HG02973 (cell line): Measurements from ENCODE around the gene SKI.
"Not testable (repeated sequence)": the region's sequence is repeated elsewhere in the genome, so short reads cannot be mapped to it uniquely, and the experiment has no call there.

Source experiments
- ATAC-seq: cut with Tn5 transposase; IDR thresholded peaks from one replicate; pipeline ENCODE4 v1.9.1; 2021; ENCODE audit warnings: moderate library complexity; ENCODE audit not compliant: unreplicated experiment

SKI gene

DNA sequence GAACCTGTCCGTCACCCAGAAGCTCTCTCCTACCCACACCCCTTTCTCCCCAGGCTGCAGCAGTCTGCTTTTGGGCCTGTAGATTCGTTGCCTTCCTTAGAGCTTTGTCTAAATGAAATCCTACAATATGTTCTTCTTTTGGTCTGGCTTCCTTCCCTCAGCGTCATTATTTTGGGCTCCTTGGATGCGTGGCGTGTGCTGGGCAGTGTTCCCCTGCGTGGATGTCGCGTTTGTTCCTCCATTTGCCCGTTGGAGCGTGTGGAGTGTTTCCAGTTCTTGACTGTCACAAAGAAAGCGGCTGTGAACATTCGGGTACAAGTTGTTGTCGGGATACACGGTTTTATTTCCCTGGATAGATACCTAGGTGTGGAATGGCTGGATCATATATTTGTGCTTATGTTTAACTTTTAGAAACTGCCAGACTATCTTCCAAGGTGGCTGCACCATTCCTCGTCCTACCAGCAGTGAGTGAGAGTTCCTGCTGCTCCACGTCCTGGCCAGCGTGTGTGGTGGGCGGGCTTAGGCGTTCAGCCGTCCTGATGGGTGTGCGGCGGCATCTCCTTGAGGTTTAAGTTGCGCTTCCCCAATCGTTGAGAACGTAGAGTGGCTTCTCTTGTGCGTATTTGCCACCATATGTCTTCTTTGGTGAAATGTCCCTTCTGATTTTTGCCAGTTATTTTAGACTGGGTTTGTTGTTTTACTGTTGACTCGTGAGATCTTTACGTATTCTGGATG, 31.7 kb downstream of the SKI start:
- no peak for ATAC-seq

DNA sequence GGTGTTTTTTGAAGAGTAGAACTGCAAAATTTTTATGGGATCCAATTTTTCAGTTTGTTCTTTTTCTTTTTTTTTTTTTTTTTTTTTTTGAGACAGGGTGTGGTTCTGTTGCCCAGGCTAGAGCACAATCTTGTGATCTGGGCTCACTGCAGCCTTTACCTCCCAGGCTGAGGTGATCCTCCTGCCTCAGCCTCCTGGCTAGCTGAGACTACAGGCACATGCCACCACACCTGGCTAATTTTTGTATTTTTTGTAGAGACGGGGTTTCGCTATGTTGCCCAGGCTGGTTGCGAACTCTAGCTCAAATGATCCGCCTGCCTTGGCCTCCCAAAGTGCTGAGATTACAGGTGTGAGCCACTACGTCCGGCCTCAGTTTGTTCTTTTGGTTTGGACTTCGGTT, 32.4 kb downstream of the SKI start:
- not testable (repeated sequence) for ATAC-seq

DNA sequence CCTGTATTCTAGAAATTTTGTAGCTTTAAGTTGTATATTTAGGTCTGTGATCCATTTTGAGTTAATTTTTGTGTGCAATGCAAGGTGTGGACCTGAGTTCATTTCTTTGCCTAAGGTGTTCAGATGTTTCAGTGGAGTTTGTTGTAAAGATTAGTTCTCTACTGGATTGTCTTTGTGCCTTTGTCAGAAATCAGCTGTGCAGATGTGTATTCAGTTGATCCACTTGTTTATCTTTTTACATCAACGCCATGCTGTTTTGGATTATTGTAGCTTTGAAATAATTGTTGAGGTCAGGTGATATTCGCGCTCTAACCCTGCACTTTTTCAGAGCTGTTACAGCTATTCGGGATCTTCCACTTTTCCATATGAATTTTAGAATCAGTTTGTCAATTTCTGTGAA, 32.8 kb downstream of the SKI start:
- ATAC-seq: no peak

DNA sequence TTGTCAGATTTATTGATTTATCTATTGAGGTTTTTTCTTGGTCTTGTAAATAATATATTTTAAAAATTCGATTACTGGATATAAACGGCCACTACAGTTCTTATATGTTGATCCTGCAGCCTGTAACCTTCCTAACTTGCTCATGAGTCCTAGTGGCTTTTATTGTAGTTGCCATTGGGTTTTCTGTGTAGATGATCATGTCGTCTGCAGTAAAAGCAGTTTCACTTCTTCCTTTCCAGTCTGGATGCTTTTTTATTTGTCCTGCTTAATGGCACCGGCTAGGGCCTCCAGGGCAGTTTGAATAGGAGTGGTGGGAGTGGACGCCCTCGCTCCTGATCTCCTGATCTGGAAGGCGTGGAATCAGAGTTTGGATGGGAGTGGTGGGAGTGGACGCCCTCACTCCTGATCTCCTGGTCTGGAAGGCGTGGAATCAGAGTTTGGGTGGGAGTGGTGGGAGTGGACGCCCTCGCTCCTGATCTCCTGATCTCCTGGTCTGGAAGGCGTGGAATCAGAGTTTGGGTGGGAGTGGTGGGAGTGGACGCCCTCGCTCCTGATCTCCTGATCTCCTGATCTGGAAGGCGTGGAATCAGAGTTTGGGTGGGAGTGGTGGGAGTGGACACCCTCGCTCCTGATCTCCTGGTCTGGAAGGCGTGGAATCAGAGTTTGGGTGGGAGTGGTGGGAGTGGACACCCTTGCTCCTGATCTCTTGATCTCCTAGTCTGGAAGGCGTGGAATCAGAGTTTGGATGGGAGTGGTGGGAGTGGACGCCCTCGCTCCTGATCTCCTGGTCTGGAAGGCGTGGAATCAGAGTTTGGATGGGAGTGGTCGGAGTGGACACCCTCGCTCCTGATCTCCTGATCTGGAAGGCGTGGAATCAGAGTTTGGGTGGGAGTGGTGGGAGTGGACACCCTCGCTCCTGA, 33.6 kb downstream of the SKI start:
- ATAC-seq: not testable (repeated sequence)

DNA sequence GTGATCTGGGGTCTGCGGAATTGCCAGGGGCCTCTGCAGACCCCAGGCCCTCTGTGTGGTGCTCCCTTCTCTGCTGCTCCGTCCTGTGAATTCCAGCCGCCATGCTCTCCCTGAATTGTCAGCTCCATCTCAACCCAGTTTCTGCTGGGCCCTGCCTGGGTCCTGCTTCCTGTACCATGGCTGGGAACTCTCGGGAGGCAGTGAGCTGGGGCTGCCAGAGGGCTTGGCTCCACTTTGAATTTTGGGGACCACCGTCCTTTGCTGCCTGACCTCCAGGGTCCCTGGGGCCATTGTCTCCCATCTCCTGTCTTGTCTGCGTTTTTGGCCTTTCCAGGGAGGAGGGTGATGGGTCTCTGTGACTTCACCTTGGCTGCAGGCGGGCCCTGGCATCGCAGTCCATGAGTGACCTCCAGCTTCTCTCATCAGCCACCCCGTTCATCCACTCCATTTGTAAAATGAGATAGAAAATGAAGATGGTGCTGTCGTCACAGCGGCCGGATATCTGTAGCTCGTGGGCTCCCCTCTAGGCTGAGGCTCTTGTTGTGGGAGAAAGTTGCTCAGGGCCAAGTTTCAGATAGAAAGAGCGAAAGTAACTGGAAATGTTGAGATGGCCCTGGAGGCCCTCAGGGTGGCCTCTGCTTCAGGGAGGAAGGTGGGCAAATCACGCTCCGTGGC, 38.3 kb downstream of the SKI start:
- no peak for ATAC-seq

DNA sequence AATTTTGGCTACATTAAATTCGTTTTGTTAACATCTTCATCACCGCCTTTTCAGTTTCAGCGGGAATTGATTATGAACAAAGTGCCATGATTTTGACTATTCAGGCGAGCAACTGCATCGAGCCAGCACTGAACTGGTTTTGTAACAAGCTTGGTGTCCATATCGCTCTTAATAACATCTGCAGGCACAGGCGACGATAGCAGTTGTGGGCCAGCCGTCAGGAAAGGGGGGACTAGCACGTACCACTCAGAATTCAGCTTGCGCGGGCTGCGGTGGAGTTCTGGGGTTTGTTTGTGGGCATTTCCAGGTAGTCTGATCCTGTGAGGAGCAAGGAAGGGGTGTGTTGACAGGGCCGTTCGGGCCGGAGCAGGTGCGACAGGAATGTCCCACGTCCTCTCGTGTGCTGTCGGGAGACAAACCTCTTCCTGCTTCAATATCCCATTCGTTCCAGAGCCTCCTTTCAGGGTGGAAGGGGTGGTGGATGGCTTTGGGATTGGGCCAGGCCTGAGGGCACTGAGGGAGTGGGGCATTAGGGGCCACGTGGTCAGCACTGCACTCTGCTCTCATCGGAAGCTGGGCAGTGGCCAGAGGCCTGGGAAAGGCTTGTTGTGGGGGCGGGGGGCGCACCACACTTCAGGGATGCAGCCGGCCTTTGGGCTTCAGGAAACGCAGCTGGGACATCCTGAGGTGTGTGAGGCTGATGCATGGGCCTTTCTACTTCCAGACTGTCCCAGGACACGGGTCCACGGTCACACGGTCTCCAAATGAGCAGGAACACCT, 39.1 kb downstream of the SKI start:
- ATAC-seq: no peak

DNA sequence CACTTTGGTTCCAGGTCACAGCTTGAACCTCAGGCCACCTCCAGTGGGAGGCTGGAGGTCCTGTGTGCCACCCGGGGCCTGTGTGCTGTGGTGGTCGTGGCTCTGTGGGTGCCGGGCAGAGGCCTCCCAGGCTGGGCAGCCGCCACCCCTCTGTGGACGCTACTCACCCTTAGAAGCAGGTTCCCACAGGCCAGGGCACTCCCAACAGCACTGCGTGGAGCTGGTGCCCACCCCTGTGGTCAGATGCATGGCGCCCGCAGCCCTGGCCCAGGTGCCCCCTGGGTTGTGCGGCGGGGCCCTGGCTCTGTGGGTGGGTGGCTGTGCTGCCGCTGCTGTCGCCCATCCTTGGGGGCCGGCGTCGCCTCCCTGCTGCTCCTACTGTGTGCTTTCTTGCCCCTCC, 39.7 kb downstream of the SKI start:
- no peak for ATAC-seq

DNA sequence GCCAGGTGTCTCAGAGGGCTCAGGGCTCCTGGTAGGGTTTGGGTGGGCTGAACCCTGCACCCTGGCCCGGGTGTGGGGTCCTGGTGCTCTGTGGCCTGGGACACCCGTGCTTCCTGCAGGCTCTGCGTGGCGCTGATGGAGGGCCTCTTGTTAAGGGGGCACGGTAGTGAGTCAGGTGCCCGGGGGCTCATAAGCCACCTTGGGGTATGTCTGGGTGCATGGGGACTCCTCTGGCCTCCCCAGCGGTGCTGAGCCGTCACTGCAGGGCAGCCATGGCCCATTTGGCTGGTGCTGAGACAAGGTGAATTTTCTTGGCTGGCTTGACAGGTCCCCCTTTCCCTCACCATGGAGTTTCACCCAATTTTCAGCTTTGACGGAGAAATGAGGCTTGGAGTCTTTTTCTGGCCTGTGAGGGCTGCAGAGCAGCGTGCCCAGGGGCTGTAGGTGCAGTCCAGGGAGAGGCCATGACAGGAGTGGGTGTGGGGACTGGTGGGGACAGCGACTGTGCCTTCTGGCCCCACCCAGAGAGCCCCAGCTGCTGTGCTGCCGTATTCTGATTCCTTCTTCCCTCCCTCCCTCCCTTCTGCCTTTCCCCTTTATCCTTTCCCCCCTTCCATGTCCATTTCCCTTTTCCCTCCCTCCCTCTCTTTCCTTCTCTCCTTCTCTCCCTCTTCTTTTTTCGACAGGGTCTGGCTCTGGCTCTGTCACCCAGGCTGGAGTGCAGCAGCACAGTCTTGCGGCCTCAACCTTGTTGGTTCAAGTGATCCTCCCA, 40.4 kb downstream of the SKI start:
- no peak for ATAC-seq

DNA sequence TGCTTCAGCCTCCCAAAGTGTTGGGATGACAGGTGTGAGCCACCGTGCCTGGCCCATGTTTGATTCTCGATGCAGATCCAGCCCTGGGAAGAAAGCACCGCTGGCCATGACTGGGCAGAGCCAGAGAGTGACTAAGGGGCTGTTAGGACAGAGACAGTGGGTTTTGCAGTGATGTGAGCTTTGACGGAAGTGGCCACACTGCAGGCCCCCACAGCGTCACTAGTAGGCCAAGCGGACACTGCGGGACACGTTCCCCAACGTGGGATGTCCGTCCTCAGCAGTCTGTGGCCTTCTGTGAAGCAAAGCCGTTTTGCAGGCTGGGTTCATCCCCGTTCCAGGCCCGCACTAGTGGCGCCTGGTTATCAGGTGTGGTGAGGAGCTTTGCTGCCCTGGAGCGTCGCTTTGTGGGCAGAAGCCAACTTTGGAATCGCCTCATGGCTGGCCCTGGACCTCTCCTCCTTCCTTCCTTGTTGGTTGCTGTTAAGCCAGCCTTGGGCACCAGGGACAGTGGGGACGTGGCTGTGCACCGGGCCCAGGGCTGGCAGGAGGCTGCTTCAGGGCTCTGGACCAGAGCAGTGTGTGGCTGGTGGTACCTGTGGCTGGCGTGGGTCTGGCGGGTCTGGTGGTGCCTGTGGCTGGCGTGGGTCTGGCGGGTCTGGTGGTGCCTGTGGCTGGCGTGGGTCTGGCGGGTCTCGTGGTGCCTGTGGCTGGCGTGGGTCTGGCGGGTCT, 41.2 kb downstream of the SKI start:
- no peak for ATAC-seq

DNA sequence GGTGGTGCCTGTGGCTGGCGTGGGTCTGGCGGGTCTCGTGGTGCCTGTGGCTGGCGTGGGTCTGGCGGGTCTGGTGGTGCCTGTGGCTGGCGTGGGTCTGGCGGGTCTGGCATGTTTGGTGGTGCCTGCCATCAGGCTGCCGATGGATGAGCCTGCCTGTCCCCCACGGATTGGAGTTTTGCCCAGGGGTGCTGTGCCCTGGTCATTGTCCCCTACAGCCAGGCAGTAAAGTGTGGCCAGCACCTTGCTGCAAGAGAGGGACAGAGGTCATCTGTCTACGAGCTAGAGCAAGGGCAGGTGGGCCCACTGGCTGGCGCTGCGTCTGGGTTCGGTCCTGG, 41.8 kb downstream of the SKI start:
- ATAC-seq: no peak

DNA sequence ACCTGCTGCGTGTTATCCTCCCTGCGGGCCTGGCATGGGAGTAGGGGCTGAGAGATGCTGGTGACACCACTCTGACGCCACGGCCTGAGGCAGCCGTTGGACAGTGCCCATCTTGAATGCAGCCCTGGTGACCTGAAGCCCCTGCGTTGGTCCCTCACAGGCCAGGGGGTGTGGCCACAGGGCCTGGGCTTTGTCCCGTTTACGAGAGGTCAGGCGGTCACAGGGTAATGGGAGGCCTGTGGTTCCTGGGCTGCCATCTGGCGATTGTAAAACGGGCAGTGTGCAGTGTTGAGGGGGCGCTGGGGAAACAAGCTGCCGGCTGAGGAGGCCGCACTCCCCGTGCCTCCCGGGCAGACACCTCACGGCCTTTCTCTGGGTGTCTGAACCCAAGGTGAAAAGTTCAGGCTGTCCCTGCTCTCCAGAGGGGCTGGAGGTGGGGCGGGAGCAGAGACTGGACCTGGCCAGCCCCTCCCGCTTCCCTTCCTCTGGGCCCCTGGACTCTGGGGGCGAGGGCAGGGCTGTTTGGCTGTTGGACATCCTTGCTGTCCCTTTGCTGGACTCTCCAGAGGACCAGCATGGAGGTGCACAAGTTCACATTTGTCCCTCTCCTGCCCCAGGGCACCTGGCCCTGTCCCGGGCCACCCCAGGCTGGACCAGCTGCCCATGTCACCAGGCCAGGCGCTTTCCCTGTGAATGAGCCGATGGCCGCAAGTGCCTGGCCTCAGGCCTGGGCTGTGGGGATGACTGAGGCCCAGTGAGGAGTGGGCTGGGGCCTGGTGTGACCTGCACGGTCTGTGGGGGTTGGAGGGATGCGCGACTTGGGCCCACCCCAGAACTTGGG, 42.4 kb downstream of the SKI start:
- ATAC-seq: no peak

DNA sequence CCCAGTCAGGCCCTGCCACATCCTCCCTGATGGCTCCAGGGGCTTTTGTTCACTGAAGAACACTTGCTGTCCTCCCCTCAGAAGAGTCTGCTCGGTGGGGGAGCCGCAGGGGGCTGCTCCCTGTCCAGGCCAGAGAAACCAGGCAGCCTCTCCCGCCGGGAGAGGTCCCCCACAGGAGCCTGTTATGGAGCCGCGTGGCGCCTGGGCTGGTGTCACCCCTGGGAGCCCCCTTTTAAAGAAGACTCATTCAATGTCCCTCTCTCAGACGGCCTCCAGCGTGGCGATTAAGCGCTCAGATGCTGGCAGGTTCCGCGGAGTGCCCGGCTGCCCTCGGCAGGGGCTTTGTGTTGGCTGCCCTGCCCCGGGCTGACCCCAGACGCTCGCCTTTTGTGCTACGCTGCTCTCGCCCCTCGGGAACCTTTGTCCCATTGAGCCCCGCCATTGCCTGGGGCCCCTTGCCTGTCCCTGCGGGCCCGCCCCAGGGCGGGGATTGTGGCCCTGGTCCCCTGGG, 43.1 kb downstream of the SKI start:
- ATAC-seq: no peak

DNA sequence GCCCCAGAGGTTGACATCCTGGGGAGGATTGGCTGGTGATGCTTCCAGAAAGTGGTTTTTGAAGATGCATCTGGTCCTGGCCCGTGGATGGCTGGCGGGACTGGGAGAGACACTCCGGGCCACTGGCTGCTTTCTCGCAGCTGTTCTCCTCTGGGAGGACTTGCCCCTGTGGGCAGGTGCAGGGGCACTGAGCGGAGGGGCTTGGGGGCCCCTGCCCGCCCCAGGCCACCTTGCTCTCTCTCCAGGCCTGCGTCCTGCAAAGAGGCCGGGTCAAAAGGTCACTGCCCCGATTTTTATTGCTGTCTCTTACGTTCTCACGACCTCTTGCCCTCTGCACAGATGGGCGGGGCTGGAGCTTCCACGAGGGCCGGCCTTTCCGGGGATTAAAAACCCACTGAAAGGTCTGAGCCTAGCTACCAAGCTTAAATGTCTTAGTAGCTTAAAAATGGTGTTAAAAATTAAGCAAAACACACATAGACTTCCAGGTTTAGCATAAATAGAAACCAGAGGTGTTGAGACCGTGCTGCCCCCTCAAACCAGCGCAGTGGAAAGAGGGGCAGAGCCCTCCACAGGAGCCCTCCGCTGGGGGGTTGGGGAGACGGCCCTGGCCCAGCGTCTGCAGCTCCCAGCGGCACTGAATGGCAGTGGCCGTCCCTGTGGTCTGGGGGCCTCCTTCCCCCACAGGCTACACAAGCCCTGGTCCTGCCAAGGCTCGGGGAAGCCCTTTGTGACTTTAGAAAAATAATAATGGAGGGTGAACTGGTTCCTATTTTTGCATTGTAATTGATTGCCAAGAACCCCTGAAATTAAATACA, 43.9 kb downstream of the SKI start:
- no peak for ATAC-seq

DNA sequence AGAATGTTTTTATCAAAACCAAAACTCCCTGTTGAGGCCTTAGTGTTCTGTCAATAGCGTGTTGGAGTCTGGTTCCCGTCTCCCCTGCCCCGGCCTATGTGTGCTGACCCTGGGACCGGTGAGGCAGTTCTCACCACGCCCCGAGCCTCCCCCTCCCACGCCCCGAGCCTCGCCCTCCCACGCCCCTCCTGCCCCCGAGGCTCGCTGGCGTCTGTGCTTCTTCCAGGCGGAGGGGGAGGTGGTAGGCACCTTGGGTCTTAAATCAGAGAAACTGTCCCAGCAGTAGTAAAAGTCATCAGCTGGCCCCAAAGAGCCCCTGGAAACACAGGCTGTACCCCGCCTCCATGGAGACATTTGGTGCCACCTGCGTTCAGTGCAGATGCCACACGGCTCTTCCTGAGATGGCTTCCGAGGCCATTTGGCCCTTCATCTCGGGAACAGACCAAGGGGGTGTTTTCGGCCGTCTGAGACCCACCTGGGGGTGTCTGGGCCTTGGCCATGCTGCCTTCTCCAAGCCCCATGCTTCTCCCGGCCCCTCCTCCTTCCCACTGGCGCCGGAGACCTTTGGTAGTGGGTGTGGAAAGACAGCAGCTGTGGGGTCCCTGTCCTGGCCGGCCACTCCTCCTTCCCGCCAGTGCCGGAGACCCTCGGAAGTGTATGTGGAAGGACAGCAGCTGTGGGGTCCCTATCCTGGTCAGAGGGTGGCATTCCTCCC, 44.7 kb downstream of the SKI start:
- no peak for ATAC-seq

DNA sequence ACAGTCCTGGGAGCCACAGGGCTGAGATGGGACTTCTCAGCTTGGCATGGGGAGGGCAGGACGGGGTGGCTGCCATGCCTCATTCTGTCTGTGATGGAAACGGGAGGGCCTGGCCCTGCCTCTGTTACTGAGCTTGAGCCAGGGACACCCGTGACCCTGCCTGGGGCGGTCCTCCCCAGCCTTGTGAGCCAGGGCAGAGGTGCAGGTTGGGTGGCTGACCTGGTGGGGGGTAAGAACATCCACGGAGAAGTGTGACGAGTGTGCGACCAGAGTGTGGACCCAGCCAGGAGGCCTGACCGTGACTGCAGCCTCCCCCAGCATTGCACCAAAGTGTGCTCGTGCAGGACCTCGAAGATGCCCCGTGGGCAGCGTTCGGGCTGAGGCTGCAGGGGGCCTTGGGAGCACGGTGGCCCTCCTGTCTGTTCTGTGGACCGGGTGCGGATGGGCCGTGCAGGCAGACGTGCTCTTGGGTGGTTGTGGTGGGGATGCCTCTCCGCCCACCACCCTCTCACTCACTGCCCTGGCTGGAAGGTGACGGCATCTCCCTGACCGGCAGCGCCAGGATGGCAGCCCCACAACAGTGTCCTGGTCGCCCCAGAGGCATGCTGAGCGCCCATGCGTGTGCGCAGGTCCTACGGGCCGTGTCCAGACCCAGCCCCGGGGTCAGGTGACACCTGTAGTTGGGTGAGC, 45.4 kb downstream of the SKI start:
- no peak for ATAC-seq

DNA sequence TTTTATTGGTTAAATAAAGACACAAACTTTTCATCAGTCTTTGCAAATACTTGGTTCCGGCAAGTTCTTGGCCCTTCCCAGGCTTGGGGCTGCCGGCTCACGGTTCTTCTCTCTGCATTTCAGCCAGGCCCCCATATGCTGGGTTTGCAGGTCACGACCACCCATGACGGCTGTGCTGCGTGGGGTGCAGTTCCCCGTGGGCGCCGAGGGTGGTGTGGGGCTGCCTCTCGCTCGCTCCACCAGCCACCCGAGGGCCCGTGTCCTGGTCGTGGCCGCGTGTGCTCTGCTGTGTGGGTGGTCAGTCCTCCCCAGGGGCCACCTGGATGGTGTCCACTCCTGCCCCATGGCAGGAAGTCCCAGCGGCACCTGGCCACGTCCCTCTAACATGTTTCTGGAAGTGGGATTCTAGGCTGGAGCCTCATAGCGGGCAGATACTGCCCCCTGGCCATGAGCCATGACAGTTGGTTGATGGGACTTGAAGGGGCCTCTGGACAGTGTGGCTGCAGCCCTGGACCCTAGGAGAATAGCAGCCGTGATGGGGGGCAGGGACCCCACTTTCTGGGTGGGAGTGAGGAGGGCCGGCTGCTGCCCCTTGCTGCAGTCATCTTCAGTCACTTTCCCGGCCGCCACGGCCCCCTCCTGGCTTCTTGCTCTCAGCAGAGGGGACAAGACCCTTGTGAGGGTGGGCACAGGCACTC, 46.3 kb downstream of the SKI start:
- no peak for ATAC-seq
